HAP-1 (cell line): ENCODE results near the gene CCDC47.
"Not testable (repeated sequence)": the region's sequence is repeated elsewhere in the genome, so short reads cannot be mapped to it uniquely, and the experiment has no call there.

Source experiments
- DNase-seq, 2 experiments: peaks; one replicate each; pipeline ENCODE4 v3.0.0-alpha.2; 2016 to 2020; ENCODE audit warnings: low spot score in 2 of 2
- H3K27me3 ChIP-seq: fragments of 250-450 bp; sonication (Bioruptor Pico); 2 replicates; pipeline ENCODE4 v1.5.1; 2020; ENCODE audit warnings: low read depth, mild to moderate bottlenecking, moderate library complexity
- H3K36me3 ChIP-seq: fragments of 250-450 bp; sonication (Bioruptor Pico); replicated peaks from 2 replicates; pipeline ENCODE4 v1.5.1; 2020; ENCODE audit warnings: mild to moderate bottlenecking
- H3K4me1 ChIP-seq: fragments of 250-450 bp; sonication (Bioruptor Pico); 2 replicates; pipeline ENCODE4 v1.5.1; 2020; ENCODE audit warnings: mild to moderate bottlenecking
- H3K4me3 ChIP-seq: fragments of 250-450 bp; sonication (Bioruptor Pico); 2 replicates; pipeline ENCODE4 v1.5.1; 2020; ENCODE audit warnings: mild to moderate bottlenecking, moderate library complexity
- H3K9me3 ChIP-seq: fragments of 250-450 bp; sonication (Bioruptor Pico); 2 replicates; pipeline ENCODE4 v1.5.1; 2020; ENCODE audit warnings: mild to moderate bottlenecking, moderate library complexity
- in situ Hi-C: fragments of 300-500 bp; cut with MboI; formaldehyde crosslinking; loops from 3 replicates; pipeline ENCODE4 v1.14.3; 2020; ENCODE audit warnings: low sequenced_read_pairs, inconsistent platforms, mixed read lengths

CCDC47 gene

GRCh38 chr17:63740464-63741142 lies 32.8 kb downstream of the CCDC47 start:
- H3K9me3 ChIP-seq = no peaks in the 10 kb centered on the region
- H3K36me3 ChIP-seq = no peaks in the 10 kb centered on the region; the same call in 1 of the 2 replicates
- H3K4me1 ChIP-seq = peaks cover 14% of the 10 kb centered on the region
- no peak for DNase-seq
- H3K27me3 ChIP-seq = no peaks in the 10 kb centered on the region
- in situ Hi-C loops = no loop called here
- peak overlapping the region; percentile 79 for H3K4me3 ChIP-seq

GRCh38 chr17:63735691-63736090 lies 37.7 kb downstream of the CCDC47 start:
- no peaks in the 10 kb centered on the region for H3K9me3 ChIP-seq
- H3K4me3 ChIP-seq = no peak overlapping the region
- DNase-seq = no peak
- in situ Hi-C loops = no loop called here
- no peaks in the 10 kb centered on the region for H3K27me3 ChIP-seq
- 0 out of 2 replicates have a peak, but pooled peaks cover 6% of the 10 kb centered on the region for H3K4me1 ChIP-seq
- H3K36me3 ChIP-seq = no peaks in the 10 kb centered on the region; the same call in 1 of the 2 replicates

GRCh38 chr17:63722403-63722802 lies 51.0 kb downstream of the CCDC47 start:
- Histone ChIP-seq H3K36me3 (peaks cover 7% of the 10 kb centered on the region), H3K4me1 (no peaks in the 10 kb centered on the region), H3K27me3 (no peaks in the 10 kb centered on the region), H3K4me3 (no peak overlapping the region), H3K9me3 (no peaks in the 10 kb centered on the region)
- in situ Hi-C loops = no loop called here
- DNase-seq = no peak

GRCh38 chr17:63720194-63720593 lies 53.2 kb downstream of the CCDC47 start:
- H3K4me3 ChIP-seq, H3K27me3 ChIP-seq, H3K4me1 ChIP-seq, in situ Hi-C loops, H3K36me3 ChIP-seq, DNase-seq, H3K9me3 ChIP-seq: not testable (repeated sequence)

- no peaks in the 10 kb centered on the region for H3K27me3 ChIP-seq
- H3K4me3 ChIP-seq = no peak overlapping the region
- H3K4me1 ChIP-seq = no peaks in the 10 kb centered on the region
- peaks cover 7% of the 10 kb centered on the region for H3K36me3 ChIP-seq
- H3K9me3 ChIP-seq = no peaks in the 10 kb centered on the region
- DNase-seq = no peak
- in situ Hi-C loops = no loop called here
Measured at GRCh38 chr17:63718988-63719387, 54.4 kb downstream of the CCDC47 start.

- H3K36me3 ChIP-seq = peaks cover 9% of the 10 kb centered on the region; the same call in 1 of the 2 replicates
- in situ Hi-C loops = no loop called here
Measured at GRCh38 chr17:63716426-63716825, 57.0 kb downstream of the CCDC47 start.

GRCh38 chr17:63714550-63715277 lies 58.7 kb downstream of the CCDC47 start:
- Histone ChIP-seq H3K4me3 (no peak overlapping the region), H3K9me3 (no peaks in the 10 kb centered on the region), H3K4me1 (no peaks in the 10 kb centered on the region), H3K36me3 (peaks cover 18% of the 10 kb centered on the region; the same call in 1 of the 2 replicates), H3K27me3 (no peaks in the 10 kb centered on the region)
- DNase-seq = no peak
- in situ Hi-C loops = no loop called here

More at GRCh38 chr17:63716426-63716825, 57.0 kb downstream of the CCDC47 start:
- H3K27me3 ChIP-seq = no peaks in the 10 kb centered on the region
- no peaks in the 10 kb centered on the region for H3K9me3 ChIP-seq
- no peaks in the 10 kb centered on the region for H3K4me1 ChIP-seq
- no peak for DNase-seq
- no peak overlapping the region for H3K4me3 ChIP-seq

- H3K36me3 ChIP-seq = peaks cover 43% of the 10 kb centered on the region
- H3K9me3 ChIP-seq = no peaks in the 10 kb centered on the region
- in situ Hi-C loops = no loop called here
- H3K27me3 ChIP-seq = no peaks in the 10 kb centered on the region
- no peak overlapping the region for H3K4me3 ChIP-seq
- no peaks in the 10 kb centered on the region for H3K4me1 ChIP-seq
- no peak for DNase-seq
Measured at GRCh38 chr17:63709110-63709509, 64.3 kb downstream of the CCDC47 start.

- H3K36me3 ChIP-seq = peaks cover 45% of the 10 kb centered on the region
- in situ Hi-C loops = no loop called here
Measured at GRCh38 chr17:63707151-63707550, 66.2 kb downstream of the CCDC47 start.

GRCh38 chr17:63706336-63707082 lies 66.9 kb downstream of the CCDC47 start:
- Histone ChIP-seq H3K4me1 (no peaks in the 10 kb centered on the region), H3K9me3 (no peaks in the 10 kb centered on the region), H3K27me3 (no peaks in the 10 kb centered on the region), H3K36me3 (peaks cover 41% of the 10 kb centered on the region), H3K4me3 (no peak overlapping the region)
- DNase-seq = no peak
- in situ Hi-C loops = no loop called here

More at GRCh38 chr17:63707151-63707550, 66.2 kb downstream of the CCDC47 start:
- no peaks in the 10 kb centered on the region for H3K9me3 ChIP-seq
- no peak overlapping the region for H3K4me3 ChIP-seq
- no peaks in the 10 kb centered on the region for H3K4me1 ChIP-seq
- no peak for DNase-seq
- no peaks in the 10 kb centered on the region for H3K27me3 ChIP-seq

GRCh38 chr17:63705657-63706056 lies 67.7 kb downstream of the CCDC47 start:
- Histone ChIP-seq H3K36me3 (peaks cover 39% of the 10 kb centered on the region), H3K4me3 (no peak overlapping the region), H3K9me3 (no peaks in the 10 kb centered on the region), H3K4me1 (no peaks in the 10 kb centered on the region), H3K27me3 (no peaks in the 10 kb centered on the region)
- in situ Hi-C loops = no loop called here
- DNase-seq = no peak

GRCh38 chr17:63704836-63705235 lies 68.6 kb downstream of the CCDC47 start:
- peaks cover 32% of the 10 kb centered on the region for H3K36me3 ChIP-seq
- no peak overlapping the region for H3K4me3 ChIP-seq
- H3K4me1 ChIP-seq = no peaks in the 10 kb centered on the region
- in situ Hi-C loops = no loop called here
- DNase-seq = no peak
- no peaks in the 10 kb centered on the region for H3K27me3 ChIP-seq
- no peaks in the 10 kb centered on the region for H3K9me3 ChIP-seq

GRCh38 chr17:63704259-63704576 lies 69.2 kb downstream of the CCDC47 start:
- Histone ChIP-seq H3K36me3 (peaks cover 29% of the 10 kb centered on the region), H3K9me3 (no peaks in the 10 kb centered on the region), H3K4me3 (no peak overlapping the region), H3K27me3 (no peaks in the 10 kb centered on the region), H3K4me1 (no peaks in the 10 kb centered on the region)
- in situ Hi-C loops = no loop called here
- DNase-seq = no peak
